Astrocyte of the cerebellum (primary cell): ENCODE results near the gene TTYH3.
"Not testable (repeated sequence)": the region's sequence is repeated elsewhere in the genome, so short reads cannot be mapped to it uniquely, and the experiment has no call there.

Experiments
- DNase-seq: peaks from one replicate; pipeline ENCODE4 v3.0.0-alpha.2; 2011; ENCODE audit warnings: low read depth
- H3K4me3 ChIP-seq: 2 replicates; pipeline ENCODE4 v1.5.1; 2011; ENCODE audit warnings: mild to moderate bottlenecking, low read depth, low read length, moderate library complexity
- CTCF ChIP-seq: IDR thresholded peaks from 2 replicates; pipeline ENCODE4 v1.5.1; 2012; ENCODE audit warnings: low read length, low read depth, moderate library complexity, mild to moderate bottlenecking; ENCODE audit errors: missing control alignments
- in situ Hi-C: cut with HindIII; loops from 2 replicates; pipeline ENCODE4 v1.10.0; 2017; ENCODE audit warnings: low sequenced_read_pairs

TTYH3 gene

GRCh38 chr7:2666155-2666554 lies 34.4 kb downstream of the TTYH3 start:
- in situ Hi-C loops = no loop called here
- DNase-seq = no peak

GRCh38 chr7:2666588-2667250 lies 34.9 kb downstream of the TTYH3 start:
- no peak overlapping the region for H3K4me3 ChIP-seq
- TF ChIP-seq CTCF = no peak
- DNase-seq = no peak
- in situ Hi-C loops = no loop called here

More at GRCh38 chr7:2666155-2666554, 34.4 kb downstream of the TTYH3 start:
- no peak overlapping the region for H3K4me3 ChIP-seq
- TF ChIP-seq CTCF = no peak

GRCh38 chr7:2667843-2668242 lies 36.1 kb downstream of the TTYH3 start:
- no peak overlapping the region for H3K4me3 ChIP-seq
- no peak for DNase-seq
- in situ Hi-C loops = no loop called here
- no peak for TF ChIP-seq CTCF

- no peak overlapping the region for H3K4me3 ChIP-seq
- TF ChIP-seq CTCF = no peak
- in situ Hi-C loops = no loop called here
- DNase-seq = no peak
These were observed 36.6 kb downstream of the TTYH3 start for GRCh38 chr7:2668401-2668800.

- TF ChIP-seq CTCF = no peak
- no peak overlapping the region for H3K4me3 ChIP-seq
- no peak for DNase-seq
- in situ Hi-C loops = no loop called here
These were observed 38.4 kb downstream of the TTYH3 start for GRCh38 chr7:2670171-2670570.

- no peak overlapping the region for H3K4me3 ChIP-seq
- peak; percentile 83 for TF ChIP-seq CTCF
- peak; percentile 9 for DNase-seq
- in situ Hi-C loops = no loop called here
These were observed 39.1 kb downstream of the TTYH3 start for GRCh38 chr7:2670720-2671391.

- DNase-seq, H3K4me3 ChIP-seq, in situ Hi-C loops: not testable (repeated sequence)
These were observed 41.4 kb downstream of the TTYH3 start for GRCh38 chr7:2673214-2673613.
